ENCODE measurements around the gene TCN1.
"Not testable (repeated sequence)": the region's sequence is repeated elsewhere in the genome, so short reads cannot be mapped to it uniquely, and the experiment has no call there.

The TCN1 gene

GRCh38 chr11:59854871-59855270 lies 11.4 kb downstream of the TCN1 start:
- peaks cover 2% of the 10 kb centered on the region for H3K27me3 Mint-ChIP-seq (ENCODE audit: low read depth)
- no peak for TF ChIP-seq CTCF (IDR thresholded peaks at IDR 0.05; ENCODE audit: unreplicated experiment in 3 of 3)
- no peaks in the 10 kb centered on the region for H3K4me1 Mint-ChIP-seq
- H3K27ac Mint-ChIP-seq, result no peak overlapping the region
- no peaks in the 10 kb centered on the region for H3K36me3 Mint-ChIP-seq (ENCODE audit: low read depth)
- no peaks in the 10 kb centered on the region for H3K9me3 Mint-ChIP-seq
- H3K4me3 Mint-ChIP-seq, result no peak overlapping the region

- not testable (repeated sequence) for H3K27me3 Mint-ChIP-seq (ENCODE audit: low read depth); H3K4me1 Mint-ChIP-seq; H3K9me3 Mint-ChIP-seq; H3K36me3 Mint-ChIP-seq (ENCODE audit: low read depth); H3K27ac Mint-ChIP-seq; H3K4me3 Mint-ChIP-seq
Observed at GRCh38 chr11:59851416-59851815, 14.9 kb downstream of the TCN1 start.

GRCh38 chr11:59849551-59849950 lies 16.7 kb downstream of the TCN1 start:
- H3K36me3 Mint-ChIP-seq (ENCODE audit: low read depth); H3K4me1 Mint-ChIP-seq; H3K9me3 Mint-ChIP-seq; H3K27me3 Mint-ChIP-seq (ENCODE audit: low read depth); H3K4me3 Mint-ChIP-seq: not testable (repeated sequence)
- peak overlapping the region in 2 of 3 experiments; percentile 5 to 80 for H3K27ac Mint-ChIP-seq

- Mint-ChIP-seq H3K4me1 (no peaks in the 10 kb centered on the region), H3K36me3 (ENCODE audit: low read depth) (no peaks in the 10 kb centered on the region), H3K27me3 (ENCODE audit: low read depth) (no peaks in the 10 kb centered on the region), H3K27ac (peak overlapping the region in 2 of 3 experiments; percentile 5 to 80), H3K9me3 (no peaks in the 10 kb centered on the region), H3K4me3 (no peak overlapping the region)
- no peak for TF ChIP-seq CTCF (IDR thresholded peaks at IDR 0.05; ENCODE audit: unreplicated experiment in 3 of 3)
Observed at GRCh38 chr11:59849129-59849528, 17.2 kb downstream of the TCN1 start.

GRCh38 chr11:59848439-59848838 lies 17.8 kb downstream of the TCN1 start:
- H3K27ac Mint-ChIP-seq, result peak overlapping the region in 1 of 3 experiments; percentile 80
- H3K36me3 Mint-ChIP-seq (ENCODE audit: low read depth); H3K4me1 Mint-ChIP-seq; H3K9me3 Mint-ChIP-seq; H3K4me3 Mint-ChIP-seq; H3K27me3 Mint-ChIP-seq (ENCODE audit: low read depth): not testable (repeated sequence)

- Mint-ChIP-seq H3K27ac (no peak overlapping the region), H3K4me1 (no peaks in the 10 kb centered on the region), H3K36me3 (ENCODE audit: low read depth) (no peaks in the 10 kb centered on the region), H3K9me3 (no peaks in the 10 kb centered on the region), H3K27me3 (ENCODE audit: low read depth) (no peaks in the 10 kb centered on the region), H3K4me3 (no peak overlapping the region)
- TF ChIP-seq CTCF (IDR thresholded peaks at IDR 0.05; ENCODE audit: unreplicated experiment in 3 of 3), result no peak
Observed at GRCh38 chr11:59847626-59848025, 18.7 kb downstream of the TCN1 start.

- no peaks in the 10 kb centered on the region for H3K9me3 Mint-ChIP-seq
- no peak overlapping the region for H3K27ac Mint-ChIP-seq
- H3K27me3 Mint-ChIP-seq (ENCODE audit: low read depth), result peaks cover 3% of the 10 kb centered on the region
- TF ChIP-seq CTCF (IDR thresholded peaks at IDR 0.05; ENCODE audit: unreplicated experiment in 3 of 3), result no peak
- H3K4me3 Mint-ChIP-seq, result no peak overlapping the region
- H3K4me1 Mint-ChIP-seq, result no peaks in the 10 kb centered on the region
- no peaks in the 10 kb centered on the region for H3K36me3 Mint-ChIP-seq (ENCODE audit: low read depth)
Observed at GRCh38 chr11:59846556-59846955, 19.7 kb downstream of the TCN1 start.

GRCh38 chr11:59845399-59845798 lies 20.9 kb downstream of the TCN1 start, which contains the start of gene CBLIF:
Gene CBLIF (minus strand): TSS chr11:59845499. CDS start chr11:59845453, 46 bp downstream.
- no peak for TF ChIP-seq CTCF (IDR thresholded peaks at IDR 0.05; ENCODE audit: unreplicated experiment in 3 of 3)
- Mint-ChIP-seq H3K27ac (no peak within 1 kb of the TSS), H3K4me3 (no peak within 1 kb of the TSS), H3K27me3 (ENCODE audit: low read depth) (peaks cover 3% of the 10 kb centered on the region), H3K36me3 (ENCODE audit: low read depth) (no peaks in the 10 kb centered on the region), H3K9me3 (no peaks in the 10 kb centered on the region), H3K4me1 (no peaks in the 10 kb centered on the region)
